Neural crest cell (in vitro differentiated cells): ENCODE measurements around the gene GJA3. TPM values are rescaled to one million over a fixed set of nuclear protein-coding genes. Genes with fewer than 3 reads are reported as not detected.

Experiments
- DNase-seq: peaks from one replicate; pipeline ENCODE4 v3.0.0; 2021; ENCODE audit warnings: low read depth, mixed read lengths, low spot score
- H3K27ac Mint-ChIP-seq: one replicate; pipeline ENCODE4 v1.8.0; 2021; ENCODE audit warnings: mild to moderate bottlenecking, mixed read lengths; ENCODE audit not compliant: unreplicated experiment
- H3K27me3 Mint-ChIP-seq: 2 replicates; pipeline ENCODE4 v1.8.0; 2021; ENCODE audit warnings: low read depth, mild to moderate bottlenecking, mixed read lengths
- H3K36me3 Mint-ChIP-seq: 2 replicates; pipeline ENCODE4 v1.8.0; 2021; ENCODE audit warnings: low read depth, mild to moderate bottlenecking, mixed read lengths
- H3K4me1 Mint-ChIP-seq: 2 replicates; pipeline ENCODE4 v1.8.0; 2021; ENCODE audit warnings: mixed read lengths
- H3K4me3 Mint-ChIP-seq: one replicate; pipeline ENCODE4 v1.8.0; 2021; ENCODE audit warnings: mild to moderate bottlenecking, mixed read lengths
- H3K9me3 Mint-ChIP-seq: 2 replicates; pipeline ENCODE4 v1.8.0; 2021; ENCODE audit warnings: mixed read lengths
- CTCF ChIP-seq: fragments of 200-600 bp; sonication (generic); conservative IDR thresholded peaks from 2 replicates; pipeline ENCODE4 v1.5.0; 2021; ENCODE audit warnings: antibody characterized with exemption, mild to moderate bottlenecking
- total RNA-seq: library from RNA; stranded (reverse); gene quantifications from 2 replicates; pipeline ENCODE4 v1.2.1, GENCODE V29; 2021

Gene GJA3
- total RNA-seq, 1 donor from 2014 or later: not detected

DNA sequence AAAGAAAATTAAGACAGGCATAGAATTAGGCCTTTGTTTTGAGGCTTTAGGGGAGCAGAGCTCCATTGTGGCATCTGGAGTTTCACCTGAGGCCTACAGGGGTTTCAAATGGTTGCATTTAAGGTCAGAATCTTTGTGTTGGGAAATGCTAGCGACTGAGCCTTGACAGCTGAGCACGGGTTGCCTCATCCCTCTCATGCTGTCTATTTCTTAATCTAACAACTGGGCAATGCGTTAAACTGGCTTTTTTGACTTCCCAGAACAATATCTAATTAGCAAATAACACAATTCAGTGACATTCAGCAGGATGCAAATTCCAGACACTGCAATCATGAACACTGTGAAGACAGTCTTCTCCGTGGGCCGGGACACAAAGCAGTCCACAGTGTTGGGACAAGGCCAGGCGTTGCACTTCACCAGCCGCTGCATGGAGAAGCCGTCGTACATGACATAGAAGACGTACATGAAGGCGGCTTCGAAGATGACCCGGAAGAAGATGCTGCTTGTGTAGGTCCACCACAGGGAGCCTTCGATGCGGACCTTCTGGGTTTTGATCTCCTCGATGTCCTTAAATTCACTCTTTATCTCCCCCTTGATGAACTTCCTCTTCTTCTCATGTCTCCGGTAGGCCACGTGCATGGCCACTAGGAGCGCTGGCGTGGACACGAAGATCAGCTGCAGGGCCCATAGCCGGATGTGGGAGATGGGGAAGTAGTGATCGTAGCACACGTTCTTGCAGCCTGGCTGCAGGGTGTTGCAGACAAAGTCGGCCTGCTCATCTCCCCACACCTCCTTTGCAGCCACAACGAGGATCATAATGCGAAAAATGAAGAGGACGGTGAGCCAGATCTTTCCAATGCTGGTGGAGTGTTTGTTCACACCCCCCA lies 28.1 kb upstream of the GJA3 start:
- Mint-ChIP-seq H3K36me3 (no peaks in the 10 kb centered on the region), H3K9me3 (no peaks in the 10 kb centered on the region), H3K4me3 (no peak overlapping the region), H3K4me1 (peaks cover 6% of the 10 kb centered on the region), H3K27ac (no peak overlapping the region), H3K27me3 (peaks cover 67% of the 10 kb centered on the region)
- no peak for DNase-seq
- peak; percentile 23 for TF ChIP-seq CTCF

- Mint-ChIP-seq H3K27me3 (peaks cover 54% of the 10 kb centered on the region), H3K27ac (no peak overlapping the region), H3K36me3 (no peaks in the 10 kb centered on the region), H3K4me1 (peaks cover 4% of the 10 kb centered on the region), H3K9me3 (no peaks in the 10 kb centered on the region), H3K4me3 (no peak overlapping the region)
- DNase-seq: no peak
- TF ChIP-seq CTCF: no peak
Observed at GRCh38 chr13:20186771-20187170, 25.9 kb upstream of the GJA3 start.

DNA sequence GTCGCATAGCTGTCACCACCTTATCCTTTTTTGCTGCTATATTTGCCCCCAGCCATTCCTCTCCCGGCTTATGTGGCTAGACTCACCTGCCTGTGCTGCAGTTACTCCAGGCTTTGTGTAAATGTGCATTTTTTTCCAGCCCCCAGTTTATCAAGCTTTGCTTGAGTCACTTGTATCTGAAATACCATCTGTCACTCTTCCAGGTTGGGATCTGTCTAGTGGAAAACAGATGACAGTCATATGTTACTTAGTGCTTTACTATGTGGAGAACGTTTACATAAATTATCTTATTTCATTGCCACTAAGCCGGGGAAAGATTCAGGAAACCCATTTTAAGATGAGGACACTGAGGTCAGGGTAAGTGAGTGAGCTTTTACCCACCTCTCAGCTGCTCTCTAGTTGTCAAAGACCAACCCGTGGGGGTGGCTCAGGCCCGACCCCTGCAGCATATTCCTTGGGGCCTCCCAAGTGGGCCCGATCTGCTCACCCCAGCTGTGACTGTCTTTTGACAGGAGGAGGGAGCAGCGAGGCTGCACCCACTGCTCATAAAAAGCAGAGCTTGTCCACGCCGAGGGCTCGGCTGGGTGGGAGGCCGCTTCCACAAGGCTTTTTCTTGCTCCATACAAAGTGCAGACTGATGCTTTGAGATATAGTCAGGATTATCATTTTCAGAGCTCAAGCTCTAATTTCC lies 24.7 kb upstream of the GJA3 start:
- TF ChIP-seq CTCF: no peak
- Mint-ChIP-seq H3K36me3 (no peaks in the 10 kb centered on the region), H3K9me3 (no peaks in the 10 kb centered on the region), H3K4me1 (peaks cover 3% of the 10 kb centered on the region), H3K4me3 (no peak overlapping the region), H3K27me3 (peaks cover 45% of the 10 kb centered on the region), H3K27ac (no peak overlapping the region)
- no peak for DNase-seq

- no peak overlapping the region for H3K27ac Mint-ChIP-seq
- peaks cover 26% of the 10 kb centered on the region for H3K27me3 Mint-ChIP-seq
- H3K36me3 Mint-ChIP-seq: no peaks in the 10 kb centered on the region
- no peak overlapping the region for H3K4me3 Mint-ChIP-seq
- DNase-seq: peak; percentile 37
- TF ChIP-seq CTCF: peak; percentile 85
- peaks cover 11% of the 10 kb centered on the region for H3K4me1 Mint-ChIP-seq
- no peaks in the 10 kb centered on the region for H3K9me3 Mint-ChIP-seq
Observed at GRCh38 chr13:20182231-20182846, 21.5 kb upstream of the GJA3 start.

DNA sequence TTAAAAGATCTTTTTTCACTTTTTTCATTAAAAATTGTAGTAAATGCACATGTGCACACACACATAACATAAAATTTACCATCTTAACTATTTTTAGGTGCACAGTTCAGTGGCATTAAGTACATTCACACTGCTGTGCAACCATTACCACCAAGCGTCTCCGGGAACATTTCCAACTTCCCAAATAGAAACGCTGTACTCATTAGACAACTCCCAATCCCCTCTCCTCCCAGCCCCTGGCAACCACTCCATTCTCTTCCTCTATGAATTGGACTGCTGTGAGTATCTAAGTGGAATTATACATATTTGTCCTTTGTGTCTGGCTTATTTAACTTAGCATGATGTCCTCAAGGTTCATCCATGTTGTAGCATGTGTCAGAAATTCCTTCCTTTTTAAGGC lies 20.3 kb upstream of the GJA3 start:
- DNase-seq: no peak
- Mint-ChIP-seq H3K27me3 (peaks cover 23% of the 10 kb centered on the region), H3K4me1 (peaks cover 11% of the 10 kb centered on the region), H3K9me3 (no peaks in the 10 kb centered on the region), H3K4me3 (no peak overlapping the region), H3K27ac (no peak overlapping the region), H3K36me3 (no peaks in the 10 kb centered on the region)
- no peak for TF ChIP-seq CTCF
